Activated CD4-positive, alpha-beta T cell treated with anti-CD3 and anti-CD28 coated beads, Interleukin-2, Interleukin-4, amounts not matched to agents 100 ng/mL and 50 ng/mL, durations not matched to agents 16 hours and 8 hours (primary cell): ENCODE data around the gene ASB13.
"Not testable (repeated sequence)": the region's sequence is repeated elsewhere in the genome, so short reads cannot be mapped to it uniquely, and the experiment has no call there.

Experiments
- DNase-seq: peaks from one replicate; pipeline ENCODE4 v3.0.0-alpha.2; 2020; ENCODE audit warnings: low spot score

Gene ASB13

GRCh38 chr10:5604961-5605360 is 61.4 kb downstream of the ASB13 start:
- DNase-seq: no peak

DNA sequence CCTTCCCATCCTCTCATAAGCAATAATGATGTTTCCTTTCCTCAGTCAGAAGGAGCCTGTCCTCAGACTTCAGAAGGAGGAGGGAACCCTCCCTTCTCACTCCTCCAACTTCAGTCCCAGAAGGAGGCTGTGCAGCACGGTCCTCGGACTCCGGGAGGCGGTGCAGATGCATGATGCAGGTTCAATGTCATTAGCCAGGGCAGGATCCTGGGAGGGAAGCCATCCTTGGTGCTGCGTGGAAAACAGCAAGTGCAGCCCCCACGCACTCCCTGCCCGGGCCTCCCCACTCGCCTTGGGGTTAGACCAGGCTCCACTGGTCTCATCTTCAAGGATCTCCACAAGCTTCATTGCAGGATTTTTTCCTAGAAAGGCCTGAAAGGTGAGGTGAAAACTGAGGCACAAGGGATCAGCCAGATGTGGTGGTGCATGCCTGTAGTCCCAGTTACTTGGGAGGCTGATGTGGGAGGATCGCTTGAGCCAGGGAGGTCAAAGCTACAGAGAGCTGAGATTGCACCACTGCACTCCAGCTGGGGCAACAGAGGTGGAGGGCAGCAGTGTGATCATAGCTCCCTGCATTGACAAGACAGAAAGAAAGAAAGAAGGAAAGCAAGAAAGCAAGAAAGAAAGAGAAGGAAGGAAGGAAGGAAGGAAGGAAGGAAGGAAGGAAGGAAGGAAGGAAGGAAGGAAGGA is 62.0 kb downstream of the ASB13 start:
- no peak for DNase-seq

- no peak for DNase-seq
Observed at GRCh38 chr10:5603848-5604170, 62.6 kb downstream of the ASB13 start.

DNA sequence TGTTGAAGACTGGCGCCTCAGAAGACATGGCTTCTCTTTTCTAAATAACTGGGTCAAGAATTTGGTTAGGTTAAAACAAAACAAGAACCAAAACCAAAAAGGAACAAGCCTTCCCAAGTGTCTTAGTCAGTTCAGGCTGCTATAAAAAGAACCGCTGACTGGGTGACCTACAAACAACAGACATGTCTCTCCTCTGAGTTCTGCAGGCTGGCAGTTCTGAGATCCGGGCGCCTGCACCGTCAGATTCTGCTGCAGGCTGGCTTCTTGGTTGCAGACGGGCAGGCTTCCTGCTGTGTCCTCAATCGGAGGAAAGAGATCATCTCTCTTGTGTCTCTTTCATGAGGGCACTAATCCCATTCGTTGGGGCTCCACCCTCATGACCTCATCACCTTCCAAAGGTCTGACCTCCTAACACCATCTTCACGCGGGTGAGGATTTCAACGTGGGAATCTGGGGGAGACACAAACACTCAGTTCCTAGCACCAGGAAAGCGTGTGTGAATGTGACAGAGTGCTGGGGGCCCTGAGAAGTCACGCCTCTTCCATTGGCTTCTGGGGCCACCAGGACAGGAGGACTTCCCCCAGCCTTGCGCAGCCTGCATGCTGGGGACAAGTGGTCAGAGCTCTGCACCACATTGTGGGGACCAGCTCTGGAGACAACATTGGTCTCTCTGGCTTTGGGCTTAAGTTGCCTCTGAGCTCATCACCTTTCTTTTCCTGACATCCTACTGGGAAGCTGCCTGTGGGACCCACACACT is 63.1 kb downstream of the ASB13 start:
- no peak for DNase-seq

DNA sequence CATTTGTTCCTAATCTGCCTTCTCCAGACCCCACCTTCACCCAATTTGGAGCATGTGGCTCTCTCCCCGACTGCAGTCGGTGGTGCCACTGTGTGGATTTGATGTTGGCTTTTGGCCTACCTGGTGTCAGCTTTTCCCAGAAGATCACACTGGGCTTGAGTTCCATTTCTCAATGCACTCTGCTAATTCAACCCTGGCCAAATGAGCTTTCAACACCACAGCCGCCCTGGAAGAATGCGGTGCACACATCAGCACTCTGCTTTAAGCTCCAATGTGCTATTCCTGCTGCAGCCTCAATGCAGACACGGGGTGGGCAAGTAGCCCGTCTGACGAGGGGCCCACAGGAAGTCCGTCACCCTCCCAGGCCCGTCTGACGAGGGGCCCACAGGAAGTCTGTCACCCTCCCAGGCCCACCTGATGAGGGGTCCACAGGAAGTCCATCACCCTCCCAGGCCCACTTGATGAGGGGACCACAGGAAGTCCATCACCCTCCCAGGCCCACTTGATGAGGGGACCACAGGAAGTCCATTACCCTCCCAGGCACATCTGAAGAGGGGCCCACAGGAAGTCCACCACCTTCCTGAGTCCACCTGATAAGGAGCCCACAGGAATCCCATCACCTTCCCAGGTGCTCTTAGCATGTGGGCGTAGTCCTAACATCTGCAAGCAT is 64.4 kb downstream of the ASB13 start:
- DNase-seq: no peak

GRCh38 chr10:5600908-5601307 is 65.5 kb downstream of the ASB13 start:
- DNase-seq: no peak

GRCh38 chr10:5599613-5600520 is 66.5 kb downstream of the ASB13 start:
- DNase-seq: no peak

DNA sequence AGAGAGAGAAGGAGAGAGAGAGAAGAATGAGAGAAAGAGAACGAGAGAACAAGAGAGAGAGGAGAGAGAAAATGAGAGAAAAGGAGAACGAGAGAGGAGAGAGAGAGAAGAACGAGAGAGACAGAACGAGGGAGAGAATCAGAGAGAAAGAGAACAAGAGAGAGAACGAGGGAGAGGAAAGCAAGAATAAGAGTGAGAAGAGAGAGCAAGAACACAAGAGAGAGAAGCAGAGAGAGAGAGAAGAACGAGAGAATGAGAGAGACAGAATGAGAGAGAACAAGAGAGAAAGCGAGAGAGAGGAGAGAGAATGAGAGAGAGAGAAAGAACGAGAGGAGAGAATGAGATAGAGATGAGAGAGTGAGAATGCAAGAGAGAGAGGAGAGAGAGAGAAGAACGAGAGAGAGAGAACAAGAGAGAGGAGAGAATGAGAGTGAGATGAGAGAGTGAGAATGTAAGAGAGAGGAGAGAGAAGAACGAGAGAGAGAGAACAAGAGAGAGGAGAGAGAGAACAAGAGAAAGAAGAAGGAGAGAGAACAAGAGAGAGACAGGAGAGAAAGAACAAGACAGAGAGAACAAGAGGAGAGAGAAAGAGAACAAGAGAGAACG is 68.2 kb downstream of the ASB13 start:
- DNase-seq: no peak

DNA sequence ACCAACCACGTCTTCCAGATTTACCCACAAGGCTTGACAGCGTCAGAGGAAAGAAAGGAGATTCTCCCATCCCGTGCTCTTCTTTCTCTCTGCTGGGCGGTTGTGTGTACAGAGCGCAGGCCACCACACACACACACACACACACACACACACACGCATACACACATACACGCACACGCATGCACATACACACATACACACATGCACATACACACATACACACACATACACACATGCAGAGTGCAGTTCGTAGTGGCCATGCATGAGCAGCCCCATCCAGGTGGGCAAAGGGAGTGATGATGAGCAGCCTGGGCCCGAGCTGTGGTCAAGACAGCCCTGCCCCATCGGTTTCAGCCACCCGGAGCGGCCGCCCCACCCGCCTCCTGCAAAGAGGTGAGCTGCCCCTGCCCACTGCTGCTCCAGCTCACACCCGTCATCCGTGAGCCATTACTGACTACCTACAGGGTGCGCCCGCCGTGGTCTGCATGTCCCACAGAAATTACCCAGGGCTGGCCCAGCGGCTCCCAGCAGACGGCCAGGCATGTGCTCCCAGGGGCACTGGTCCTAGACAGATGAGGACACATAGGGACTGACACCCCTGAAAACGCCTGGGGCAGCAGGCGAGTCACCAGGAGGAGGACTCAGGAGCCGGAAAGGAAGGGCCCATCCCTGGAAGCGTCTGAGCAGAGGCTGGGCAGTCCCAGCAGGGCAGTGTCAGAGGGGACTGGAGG is 69.6 kb downstream of the ASB13 start:
- DNase-seq: no peak

- DNase-seq: no peak
Observed at GRCh38 chr10:5595994-5596471, 70.4 kb downstream of the ASB13 start.

DNA sequence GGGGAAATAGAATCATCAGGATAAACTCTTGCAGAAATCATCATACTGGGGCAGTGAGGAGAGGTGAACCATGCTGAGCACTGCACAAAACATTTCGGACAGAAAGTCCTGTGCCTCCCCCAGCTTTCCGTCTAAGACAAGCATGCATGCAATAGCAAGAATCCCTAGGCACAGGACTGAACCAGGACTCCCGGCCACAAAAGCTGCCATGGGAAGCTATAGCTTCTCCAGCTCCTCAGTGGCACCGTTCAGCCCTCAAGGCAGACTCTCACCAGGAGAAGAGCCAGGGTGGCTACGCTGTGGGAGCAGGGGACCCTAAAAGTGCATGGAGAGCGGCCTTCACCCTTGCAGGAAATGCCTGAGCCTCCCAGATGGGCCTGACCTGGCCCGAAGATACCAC is 70.8 kb downstream of the ASB13 start:
- no peak for DNase-seq

DNA sequence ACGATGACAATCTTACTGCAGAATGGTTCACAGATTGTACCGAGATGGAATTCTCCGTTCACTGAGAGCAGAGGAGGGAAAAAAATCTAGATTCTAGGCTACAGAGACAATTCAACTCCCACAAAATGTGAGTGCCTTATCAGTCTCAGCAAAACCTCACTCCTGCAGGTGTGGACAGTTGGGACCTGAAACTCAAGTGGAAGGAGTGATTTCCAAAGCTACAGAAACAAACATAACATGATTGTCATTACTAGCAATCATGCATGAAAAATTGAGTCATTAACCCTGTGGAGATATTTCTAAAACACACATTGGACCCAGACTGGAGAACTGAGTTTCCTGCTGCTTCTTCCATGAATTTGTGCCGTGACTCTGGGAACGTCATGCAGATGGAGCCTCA is 71.3 kb downstream of the ASB13 start:
- DNase-seq: no peak

GRCh38 chr10:5594271-5595049 is 71.9 kb downstream of the ASB13 start:
- no peak for DNase-seq

DNA sequence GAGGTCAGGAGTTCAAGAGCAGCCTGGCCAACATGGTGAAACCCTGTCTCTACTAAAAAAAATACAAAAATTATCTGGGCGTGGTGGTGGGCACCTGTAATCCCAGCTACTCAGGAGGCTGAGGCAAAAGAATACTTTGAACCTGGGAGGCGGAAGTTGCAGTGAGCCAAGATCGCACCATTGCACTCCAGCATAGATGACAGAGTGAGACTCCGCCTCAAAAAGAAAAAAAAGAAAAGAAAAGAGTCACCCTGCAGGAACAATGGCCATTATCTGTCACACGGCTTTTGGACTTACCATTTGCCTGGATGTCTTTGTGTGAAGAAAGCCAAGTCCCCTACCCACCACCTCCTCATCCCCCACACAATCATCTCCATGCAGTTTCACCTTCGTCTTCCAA is 73.0 kb downstream of the ASB13 start:
- not testable (repeated sequence) for DNase-seq

DNA sequence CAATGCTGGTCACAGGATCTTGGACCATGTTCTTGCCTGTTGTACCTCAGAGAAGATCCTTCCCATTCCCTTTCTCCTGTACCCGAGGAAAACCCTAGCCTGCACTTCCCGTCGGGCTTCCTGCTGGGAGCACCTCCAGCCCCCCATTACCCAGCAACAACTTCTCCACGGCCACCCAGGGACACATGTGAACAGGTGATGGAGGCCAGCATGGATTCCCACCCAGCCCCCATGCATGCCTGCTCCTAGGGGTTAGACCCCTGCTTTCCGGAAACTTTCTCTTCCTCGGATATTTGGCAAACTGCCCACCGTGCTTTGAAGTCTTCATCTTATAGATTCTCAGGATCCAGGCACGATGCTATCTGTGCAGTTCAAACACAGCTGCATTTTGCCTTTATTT is 74.3 kb downstream of the ASB13 start:
- DNase-seq: no peak

- no peak for DNase-seq
Observed at GRCh38 chr10:5591336-5591824, 75.0 kb downstream of the ASB13 start.

GRCh38 chr10:5590816-5591215 is 75.6 kb downstream of the ASB13 start:
- DNase-seq: no peak

DNA sequence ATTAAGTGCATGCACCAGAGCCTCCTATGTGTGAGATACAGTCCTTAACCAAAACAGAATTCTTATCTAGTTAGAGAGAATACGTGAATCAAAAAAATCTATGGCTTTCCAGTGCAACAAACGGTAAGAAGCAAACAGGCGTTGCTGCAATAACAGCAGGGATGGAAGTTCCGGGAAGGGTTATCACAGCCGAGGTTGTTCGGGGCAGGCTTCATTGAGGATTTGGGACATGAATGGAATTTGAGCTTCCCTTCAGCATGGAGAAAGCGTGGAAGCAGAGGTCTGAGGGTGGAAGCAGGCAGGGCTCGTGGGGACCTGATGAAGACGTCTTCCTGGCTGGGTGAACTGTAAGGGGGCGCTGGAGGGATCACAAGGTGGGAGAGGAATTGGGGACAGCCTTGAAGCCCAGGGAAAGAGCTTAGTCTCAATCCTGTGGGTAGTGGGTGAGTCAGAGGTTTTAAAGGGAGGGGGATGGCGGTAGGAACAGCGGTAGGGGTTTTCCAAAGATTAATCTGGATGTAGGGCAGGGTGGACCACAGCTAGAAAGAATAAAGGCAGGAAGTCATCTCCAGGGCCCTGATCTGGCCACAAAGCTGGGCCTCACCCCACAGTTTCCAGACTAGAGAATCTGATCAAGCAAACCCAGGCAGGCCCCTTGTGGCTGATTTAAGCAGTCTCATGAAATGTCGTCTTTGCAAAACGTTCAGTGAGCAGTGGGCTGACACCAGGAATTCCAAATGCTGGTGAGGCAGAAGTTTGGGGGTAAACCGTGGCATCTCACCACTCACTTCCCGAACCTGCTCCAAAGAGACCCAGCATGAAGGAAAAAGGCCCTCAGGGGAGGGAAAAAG is 76.5 kb downstream of the ASB13 start:
- no peak for DNase-seq

DNA sequence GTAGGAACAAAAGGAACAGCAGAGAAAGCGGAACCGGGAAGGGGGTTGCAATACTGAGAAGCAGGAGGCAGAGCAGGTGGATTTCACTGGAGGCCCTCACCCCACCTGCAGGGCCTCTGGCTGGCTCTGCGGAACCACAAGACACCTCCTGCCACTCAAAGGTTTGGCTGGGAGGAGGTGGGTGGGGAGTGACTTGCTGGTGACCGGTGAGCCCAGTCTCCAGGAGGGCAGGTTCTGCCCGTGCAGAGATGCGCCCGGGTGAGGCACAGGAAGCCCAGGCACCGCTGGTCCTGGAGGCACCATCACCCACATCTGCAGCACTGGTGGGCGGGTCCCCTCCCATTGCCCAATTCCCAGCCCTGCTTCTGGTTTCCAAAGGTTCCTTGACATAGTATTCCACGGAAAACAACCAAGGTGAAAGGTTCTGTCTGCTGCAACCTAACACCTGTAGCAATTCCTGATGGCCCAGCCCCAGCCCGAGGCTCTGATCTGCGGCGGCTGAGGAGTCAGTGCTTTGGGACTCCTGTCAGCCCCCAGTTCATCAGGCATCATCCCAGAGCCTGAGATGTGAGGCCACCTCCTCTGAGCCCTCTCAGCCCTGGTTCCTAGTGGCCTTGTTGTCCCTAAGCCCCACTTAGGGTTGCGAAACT is 77.3 kb downstream of the ASB13 start:
- no peak for DNase-seq
